Measurements from ENCODE around the gene ATP8B4.
"Not testable (repeated sequence)": the region's sequence is repeated elsewhere in the genome, so short reads cannot be mapped to it uniquely, and the experiment has no call there.

The ATP8B4 gene

DNA sequence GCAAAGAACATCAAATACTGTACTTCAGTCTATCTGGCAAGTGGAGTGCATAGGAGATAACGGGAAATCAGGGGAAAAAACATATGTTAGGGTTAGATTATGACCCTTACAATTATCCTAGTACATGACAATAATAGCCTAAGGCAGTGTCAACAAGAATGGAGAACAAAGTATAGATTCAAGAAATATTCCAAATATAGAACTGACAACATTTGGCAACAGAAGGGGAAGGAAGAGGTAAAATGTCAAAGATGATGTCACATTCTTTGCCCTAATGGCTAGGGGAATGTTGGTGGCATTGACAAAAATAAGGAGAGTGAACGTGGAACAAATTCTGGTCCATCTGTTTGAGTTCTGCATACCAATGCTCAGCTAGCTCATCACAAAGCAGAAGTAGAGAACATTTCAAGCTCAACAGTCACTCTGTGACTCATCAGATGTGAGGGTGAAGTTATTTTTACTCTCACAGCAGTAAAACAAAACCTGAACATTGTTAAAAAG, 15.5 kb upstream of the ATP8B4 start:
- no peak overlapping the region for H3K4me3 ChIP-seq (ENCODE audit: control insufficient read depth, low read depth, low read length)
- TF ChIP-seq, protein P1, sequence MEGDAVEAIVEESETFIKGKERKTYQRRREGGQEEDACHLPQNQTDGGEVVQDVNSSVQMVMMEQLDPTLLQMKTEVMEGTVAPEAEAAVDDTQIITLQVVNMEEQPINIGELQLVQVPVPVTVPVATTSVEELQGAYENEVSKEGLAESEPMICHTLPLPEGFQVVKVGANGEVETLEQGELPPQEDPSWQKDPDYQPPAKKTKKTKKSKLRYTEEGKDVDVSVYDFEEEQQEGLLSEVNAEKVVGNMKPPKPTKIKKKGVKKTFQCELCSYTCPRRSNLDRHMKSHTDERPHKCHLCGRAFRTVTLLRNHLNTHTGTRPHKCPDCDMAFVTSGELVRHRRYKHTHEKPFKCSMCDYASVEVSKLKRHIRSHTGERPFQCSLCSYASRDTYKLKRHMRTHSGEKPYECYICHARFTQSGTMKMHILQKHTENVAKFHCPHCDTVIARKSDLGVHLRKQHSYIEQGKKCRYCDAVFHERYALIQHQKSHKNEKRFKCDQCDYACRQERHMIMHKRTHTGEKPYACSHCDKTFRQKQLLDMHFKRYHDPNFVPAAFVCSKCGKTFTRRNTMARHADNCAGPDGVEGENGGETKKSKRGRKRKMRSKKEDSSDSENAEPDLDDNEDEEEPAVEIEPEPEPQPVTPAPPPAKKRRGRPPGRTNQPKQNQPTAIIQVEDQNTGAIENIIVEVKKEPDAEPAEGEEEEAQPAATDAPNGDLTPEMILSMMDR (conservative IDR thresholded peaks at IDR 0.05; ENCODE audit: control insufficient read depth, insufficient read depth, low read depth, low read length): no peak
- DNase-seq (ENCODE audit: low read depth): peak; percentile 95

DNA sequence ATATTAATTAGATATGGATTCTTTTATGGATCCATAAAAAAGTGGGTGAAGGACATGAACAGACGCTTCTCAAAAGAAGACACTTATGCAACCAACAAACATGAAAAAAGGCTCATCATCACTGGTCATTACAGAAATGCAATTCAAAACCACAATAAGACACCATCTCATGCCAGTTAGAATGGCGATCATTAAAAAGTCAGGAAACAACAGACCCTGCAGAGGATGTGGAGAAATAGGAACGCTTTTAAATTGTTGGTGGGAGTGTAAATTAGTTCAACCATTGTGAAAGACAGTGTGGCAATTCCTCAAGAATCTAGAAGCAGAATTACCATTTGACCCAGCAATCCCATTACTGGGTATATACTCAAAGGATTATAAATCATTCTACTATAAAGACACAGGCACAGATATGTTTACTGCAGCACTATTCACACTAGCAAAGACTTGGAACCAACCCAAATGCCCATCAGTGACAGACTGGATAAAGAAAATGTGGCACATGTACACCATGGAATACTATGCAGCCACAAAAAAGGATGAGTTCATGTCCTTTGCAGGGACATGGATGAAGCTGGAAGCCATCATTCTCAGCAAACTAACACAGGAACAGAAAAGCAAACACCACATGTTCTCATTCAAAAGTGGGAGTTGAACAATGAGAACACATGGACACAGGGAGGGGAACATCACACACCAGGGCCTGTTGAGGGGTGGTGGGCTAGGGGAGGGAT, 13.4 kb upstream of the ATP8B4 start:
- not testable (repeated sequence) for H3K4me3 ChIP-seq (ENCODE audit: control insufficient read depth, low read depth, low read length); DNase-seq (ENCODE audit: low read depth)

DNA sequence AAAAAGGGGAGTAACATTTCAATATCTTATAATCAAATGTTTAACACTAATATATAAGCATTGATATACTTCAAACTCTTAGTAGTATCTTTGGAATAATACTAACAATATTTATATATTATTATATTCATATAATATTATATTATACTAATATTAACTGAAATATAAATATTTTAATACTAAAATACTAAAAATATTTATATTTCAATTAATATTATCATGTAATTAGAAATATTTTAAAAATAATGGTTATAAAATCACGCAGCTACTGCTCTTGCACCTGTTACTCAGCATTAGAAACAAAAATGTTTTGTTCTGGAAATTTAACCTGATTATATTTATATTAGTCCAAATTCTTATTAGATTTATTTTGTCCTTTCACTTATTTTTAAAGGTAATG, 12.6 kb upstream of the ATP8B4 start:
- TF ChIP-seq, protein P1 (conservative IDR thresholded peaks at IDR 0.05; ENCODE audit: control insufficient read depth, insufficient read depth, low read depth, low read length): no peak
- no peak for DNase-seq (ENCODE audit: low read depth)
- H3K4me3 ChIP-seq (ENCODE audit: control insufficient read depth, low read depth, low read length): no peak overlapping the region

DNA sequence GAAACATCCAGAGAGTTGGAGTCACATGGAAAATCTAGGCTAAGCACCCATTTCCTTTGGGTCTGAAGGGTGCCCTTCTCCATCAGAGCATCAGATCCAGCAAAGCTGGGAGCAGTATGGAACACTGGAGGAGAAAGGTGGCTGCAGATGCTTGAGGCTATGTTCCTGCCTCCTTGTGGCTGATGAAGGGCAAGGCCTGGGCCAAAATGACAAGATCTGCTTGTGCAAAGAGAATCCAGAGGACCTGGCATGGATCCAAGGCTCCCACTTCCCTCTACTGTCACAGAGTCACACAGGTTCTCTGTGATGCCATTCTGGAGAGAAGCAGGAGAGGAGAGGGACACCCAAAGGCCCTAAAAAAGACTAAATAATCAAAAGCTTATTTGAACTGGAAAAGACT, 9.2 kb upstream of the ATP8B4 start:
- TF ChIP-seq, protein P1 (conservative IDR thresholded peaks at IDR 0.05; ENCODE audit: control insufficient read depth, insufficient read depth, low read depth, low read length): peak; percentile 5
- no peak for DNase-seq (ENCODE audit: low read depth)
- H3K4me3 ChIP-seq (ENCODE audit: control insufficient read depth, low read depth, low read length): no peak overlapping the region

DNA sequence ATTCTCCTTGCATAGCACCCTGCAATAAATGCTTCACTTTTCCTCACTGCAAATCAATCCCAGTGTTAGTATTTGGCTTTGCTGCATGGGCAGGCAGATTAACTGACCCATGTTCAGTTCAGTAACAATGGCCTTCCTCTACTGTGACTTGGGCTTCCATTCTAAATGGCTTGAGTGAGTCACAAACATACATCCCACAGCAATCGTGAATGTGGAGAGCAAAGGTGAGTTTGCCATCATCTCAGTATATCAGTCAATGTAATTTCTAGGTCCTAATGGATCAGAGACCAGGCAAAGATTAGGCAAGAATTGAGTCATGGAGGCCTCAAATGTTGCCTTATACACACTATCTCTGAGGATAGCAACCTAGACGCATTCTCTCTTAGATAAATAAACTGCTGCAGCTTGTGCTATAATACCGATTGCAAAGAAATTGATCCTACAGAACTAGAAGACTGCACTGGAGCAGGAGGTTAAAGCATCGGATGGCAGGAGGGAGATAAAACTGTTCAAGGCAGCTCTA, 8.3 kb upstream of the ATP8B4 start:
- no peak for DNase-seq (ENCODE audit: low read depth)
- TF ChIP-seq, protein P1 (conservative IDR thresholded peaks at IDR 0.05; ENCODE audit: control insufficient read depth, insufficient read depth, low read depth, low read length): no peak
- no peak overlapping the region for H3K4me3 ChIP-seq (ENCODE audit: control insufficient read depth, low read depth, low read length)

DNA sequence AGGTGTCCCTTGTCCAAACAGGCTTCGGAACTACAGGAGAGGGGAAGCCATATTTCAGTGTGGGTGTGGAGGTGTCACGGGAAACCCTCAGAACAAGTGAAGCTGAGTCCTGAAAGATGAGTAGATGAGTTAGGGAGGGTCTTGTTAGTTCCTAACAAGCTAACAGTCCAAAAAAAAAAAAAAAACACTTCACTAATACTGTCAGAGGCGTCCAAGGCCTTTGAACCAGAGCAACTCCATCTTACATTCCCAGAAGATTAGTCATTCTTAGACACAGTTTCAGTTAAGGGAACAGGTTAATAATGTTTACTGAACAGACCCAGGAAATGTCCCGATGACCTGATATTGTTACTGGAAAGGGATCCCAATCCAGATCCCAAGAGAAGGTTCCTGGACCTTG, 7.0 kb upstream of the ATP8B4 start:
- no peak overlapping the region for H3K4me3 ChIP-seq (ENCODE audit: control insufficient read depth, low read depth, low read length)
- TF ChIP-seq, protein P1 (conservative IDR thresholded peaks at IDR 0.05; ENCODE audit: control insufficient read depth, insufficient read depth, low read depth, low read length): no peak
- no peak for DNase-seq (ENCODE audit: low read depth)

DNA sequence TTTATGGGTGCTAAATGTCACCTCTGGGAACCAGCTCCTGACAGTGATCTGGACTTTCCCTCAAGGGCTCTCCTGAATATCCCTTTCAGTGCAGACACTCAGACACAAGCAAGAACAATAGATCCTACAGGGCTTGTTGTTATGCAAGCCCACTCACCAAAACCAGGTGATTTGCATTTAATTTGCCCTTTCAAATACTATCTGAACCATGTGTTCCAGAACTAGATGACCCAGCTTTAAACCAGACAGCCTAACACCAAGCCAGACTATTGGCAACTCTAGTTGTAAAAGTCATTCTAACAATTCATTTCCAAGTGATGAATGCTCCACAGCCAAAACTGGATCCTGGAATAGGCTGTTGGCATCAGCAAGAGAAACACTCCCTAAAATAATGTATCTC, 5.6 kb upstream of the ATP8B4 start:
- TF ChIP-seq, protein P1 (conservative IDR thresholded peaks at IDR 0.05; ENCODE audit: control insufficient read depth, insufficient read depth, low read depth, low read length): no peak
- no peak overlapping the region for H3K4me3 ChIP-seq (ENCODE audit: control insufficient read depth, low read depth, low read length)
- DNase-seq (ENCODE audit: low read depth): no peak

All from fibroblast of mammary gland (primary cell).